ENCODE data around the gene FLYWCH1. TPM values are rescaled to one million over a fixed set of nuclear protein-coding genes. Genes with fewer than 3 reads are reported as not detected.

Gene FLYWCH1
- total and polyA plus RNA-seq, 2 donors (not counting 3 experiments of a cell fraction or from before 2014, with no cell fraction given) = 32.0 to 51.2 TPM

DNA sequence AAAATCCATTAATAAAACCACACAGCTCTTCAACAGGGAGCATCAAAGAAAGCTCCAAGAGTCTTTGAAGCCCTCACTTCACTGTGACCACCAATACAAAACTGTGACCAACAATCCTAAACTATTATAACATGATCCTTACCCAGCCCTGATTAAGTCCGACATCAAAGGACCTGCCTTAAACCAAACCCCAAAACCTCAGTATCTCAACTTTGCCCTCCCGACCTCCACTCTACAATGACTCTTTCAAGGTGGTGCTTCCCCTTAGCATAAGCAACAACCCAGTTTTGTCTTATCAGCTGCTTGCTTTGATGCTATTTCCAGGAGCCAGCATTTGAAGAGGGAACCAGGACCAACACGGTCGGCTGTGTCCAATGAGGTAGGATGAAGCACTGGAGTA is 45.3 kb upstream of the FLYWCH1 start:
- no peaks in the 10 kb centered on the region for H3K79me2 ChIP-seq (ENCODE audit: control insufficient read depth, insufficient read depth, low read length)
- H3K27me3 ChIP-seq (ENCODE audit: control insufficient read depth in 2 of 2, insufficient read depth in 2 of 2, low read length in 2 of 2) = peaks cover 0 to 2% of the 10 kb centered on the region in 2 experiments
- no peaks in the 10 kb centered on the region for H3K9me1 ChIP-seq (replicated peaks; ENCODE audit: control insufficient read depth, extremely low read depth, insufficient read depth, low read length)
- TF ChIP-seq, protein P1, sequence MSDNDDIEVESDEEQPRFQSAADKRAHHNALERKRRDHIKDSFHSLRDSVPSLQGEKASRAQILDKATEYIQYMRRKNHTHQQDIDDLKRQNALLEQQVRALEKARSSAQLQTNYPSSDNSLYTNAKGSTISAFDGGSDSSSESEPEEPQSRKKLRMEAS (IDR thresholded peaks at IDR 0.05; ENCODE audit: insufficient read depth, insufficient read length) = no peak
- TF ChIP-seq GATA2 (IDR thresholded peaks at IDR 0.05; ENCODE audit: insufficient read depth, insufficient read length, low read depth, low read length) (no peak), JUN (IDR thresholded peaks at IDR 0.05; ENCODE audit: borderline replicate concordance, insufficient read depth, insufficient read length, low read depth) (no peak), POLR2AphosphoS5 (IDR thresholded peaks at IDR 0.05; ENCODE audit: insufficient read depth, low read depth, low read length) (no peak), MYC (IDR thresholded peaks at IDR 0.05; ENCODE audit: low read depth, low read length) (no peak), EZH2 (IDR thresholded peaks at IDR 0.05; ENCODE audit: borderline replicate concordance, low read depth, low read length, severe bottlenecking) (no peak), FOS (IDR thresholded peaks at IDR 0.05; ENCODE audit: borderline replicate concordance, insufficient read depth, low read length) (no peak), POLR2A (IDR thresholded peaks at IDR 0.05; ENCODE audit: low read depth, low read length) (no peak)
- TF ChIP-seq, protein P2, sequence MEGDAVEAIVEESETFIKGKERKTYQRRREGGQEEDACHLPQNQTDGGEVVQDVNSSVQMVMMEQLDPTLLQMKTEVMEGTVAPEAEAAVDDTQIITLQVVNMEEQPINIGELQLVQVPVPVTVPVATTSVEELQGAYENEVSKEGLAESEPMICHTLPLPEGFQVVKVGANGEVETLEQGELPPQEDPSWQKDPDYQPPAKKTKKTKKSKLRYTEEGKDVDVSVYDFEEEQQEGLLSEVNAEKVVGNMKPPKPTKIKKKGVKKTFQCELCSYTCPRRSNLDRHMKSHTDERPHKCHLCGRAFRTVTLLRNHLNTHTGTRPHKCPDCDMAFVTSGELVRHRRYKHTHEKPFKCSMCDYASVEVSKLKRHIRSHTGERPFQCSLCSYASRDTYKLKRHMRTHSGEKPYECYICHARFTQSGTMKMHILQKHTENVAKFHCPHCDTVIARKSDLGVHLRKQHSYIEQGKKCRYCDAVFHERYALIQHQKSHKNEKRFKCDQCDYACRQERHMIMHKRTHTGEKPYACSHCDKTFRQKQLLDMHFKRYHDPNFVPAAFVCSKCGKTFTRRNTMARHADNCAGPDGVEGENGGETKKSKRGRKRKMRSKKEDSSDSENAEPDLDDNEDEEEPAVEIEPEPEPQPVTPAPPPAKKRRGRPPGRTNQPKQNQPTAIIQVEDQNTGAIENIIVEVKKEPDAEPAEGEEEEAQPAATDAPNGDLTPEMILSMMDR (IDR thresholded peaks at IDR 0.05; ENCODE audit: extremely low read depth in 1 of 2, insufficient read depth in 1 of 2, low read depth in 1 of 2, low read length in 2 of 2) = no peak
- BruUV-seq (replicated peaks) = no TSS peak
- no peaks in the 10 kb centered on the region for H3K36me3 ChIP-seq (ENCODE audit: control insufficient read depth in 2 of 2, extremely low read depth in 1 of 2, insufficient read depth in 2 of 2, low read length in 2 of 2)
- no peak overlapping the region for H3K27ac ChIP-seq (ENCODE audit: insufficient read depth, low read depth, low read length)
- H3K9ac ChIP-seq (replicated peaks; ENCODE audit: extremely low read depth, insufficient read depth, low read length) = no peak overlapping the region
- intact Hi-C loops (cut with micrococcal nuclease) = no loop called here
- FAIRE-seq (no peak), DNase-seq (ENCODE audit: low read depth, low spot score) (no peak)
- H3K4me1 ChIP-seq (ENCODE audit: control insufficient read depth, extremely low read depth, insufficient read depth, low read length) = peaks cover 5% of the 10 kb centered on the region
- H4K20me1 ChIP-seq (replicated peaks; ENCODE audit: control insufficient read depth, extremely low read depth, insufficient read depth, low read length) = no peaks in the 10 kb centered on the region
- H3K9me3 ChIP-seq (replicated peaks; ENCODE audit: control insufficient read depth, insufficient read depth, low read length) = no peaks in the 10 kb centered on the region
- H3K4me2 ChIP-seq (ENCODE audit: insufficient read depth, low read length) = no peak overlapping the region
- ChIA-PET POLR2A (no interaction called here), CTCF (interaction anchor here (13.6 kb wide), 1 partner anchor 26 kb away, joined by 372 read pairs; no protein-coding TSS in a partner anchor)
- no peak overlapping the region for H2AFZ ChIP-seq (ENCODE audit: low read depth, low read length)
- H3K4me3 ChIP-seq (replicated peaks in 1 of 3; ENCODE audit: insufficient read depth in 1 of 3, low read depth in 1 of 3, low read length in 3 of 3) = no peak overlapping the region
- dilution Hi-C loops (cut with MboI; ENCODE audit: extremely low pct_ligation_motif_present, low sequenced_read_pairs) = no loop called here

Data from endothelial cell of umbilical vein (primary cell).